K562 (cell line): ENCODE data around the gene GRAMD4. TPM values are rescaled to one million over a fixed set of nuclear protein-coding genes. Genes with fewer than 3 reads are reported as not detected.

Experiments used
- ATAC-seq: fragments of 200-7000 bp; cut with Tn5 transposase; 3 replicates; pipeline ENCODE4 v1.9.1; 2020; ENCODE audit warnings: moderate library complexity
- BruUV-seq: library from RNA; stranded (reverse); fragments of 400-500 nt; replicated peaks from 2 replicates; lab custom pipeline; 2021; lab: Mats Ljungman, UMichigan
- CTCF ChIA-PET: fragments of 300-600 bp; formaldehyde crosslinking; extraction: SDS; loops from one replicate; lab custom pipeline; 2021; ENCODE audit warnings: low intra/inter-chr PET ratio; lab: Yijun Ruan, JAX
- POLR2A ChIA-PET: fragments of 300-600, 350-650 bp; sonication (Branson Sonifier 250); formaldehyde crosslinking; extraction: SDS; loops from one replicate; lab custom pipeline; 2021; ENCODE audit warnings: antibody characterized with exemption, inconsistent platforms; lab: Yijun Ruan, JAX
- DNase-seq, 4 experiments: peaks; one replicate each; pipeline versions ENCODE4 v3.0.0 to v3.0.0-alpha.2; 2011 to 2018; ENCODE audit warnings: low spot score in 3 of 4, mixed read lengths in 3 of 4; ENCODE audit errors: extremely low read depth in 1 of 4
- FAIRE-seq: peaks from 2 replicates; lab custom pipeline; 2011; peaks lifted over from hg19 to GRCh38; lab: Jason Lieb, UNC
- H2AFZ ChIP-seq: 2 replicates; pipeline ENCODE4 v1.6.0; 2011; ENCODE audit warnings: low read depth, low read length, control low read depth, inconsistent platforms
- H3K27ac ChIP-seq: fragments of 200-600 bp; 3 replicates; pipeline ENCODE4 v1.8.0; 2011; ENCODE audit warnings: low read depth, mild to moderate bottlenecking, control low read depth, inconsistent platforms, low read length, moderate library complexity, mixed read lengths; ENCODE audit errors: extremely low read depth
- H3K27me3 ChIP-seq, 2 experiments: fragments of 300-600 bp in 1 of 2; 2 replicates in 1 of 2; 3 replicates in 1 of 2; pipeline versions ENCODE4 v1.6.0 to v1.8.0; 2011; ENCODE audit warnings: inconsistent platforms in 2 of 2, low read length in 2 of 2, mild to moderate bottlenecking in 1 of 2, mixed read lengths in 1 of 2, moderate library complexity in 1 of 2; ENCODE audit not compliant: control insufficient read depth in 2 of 2, insufficient read depth in 2 of 2
- H3K36me3 ChIP-seq: fragments of 300-600 bp; 3 replicates; pipeline ENCODE4 v1.8.0; 2011; ENCODE audit warnings: mild to moderate bottlenecking, low read length, inconsistent platforms; ENCODE audit not compliant: control insufficient read depth, insufficient read depth
- H3K4me1 ChIP-seq, 2 experiments: fragments of 200-600 bp in 1 of 2; replicated peaks in 1 of 2; 2 replicates in 1 of 2; 3 replicates in 1 of 2; pipeline versions ENCODE4 v1.5.1 to v1.8.0; 2011; ENCODE audit warnings: inconsistent platforms in 2 of 2, low read length in 2 of 2, mild to moderate bottlenecking in 1 of 2, mixed read lengths in 1 of 2, moderate library complexity in 1 of 2; ENCODE audit not compliant: control insufficient read depth in 2 of 2, insufficient read depth in 2 of 2
- H3K4me2 ChIP-seq: 2 replicates; pipeline ENCODE4 v1.6.1; 2011; ENCODE audit warnings: low read length, control low read depth, inconsistent platforms, mixed read lengths; ENCODE audit not compliant: insufficient read depth
- H3K4me3 ChIP-seq: fragments of 200-600 bp; sonication (generic), shearing (Covaris generic); 2 replicates; pipeline ENCODE4 v1.5.1; 2016; ENCODE audit warnings: control low read depth, inconsistent platforms
- H3K79me2 ChIP-seq: fragments of 200-600 bp; 3 replicates; pipeline ENCODE4 v1.8.0; 2011; ENCODE audit warnings: low read length, inconsistent platforms; ENCODE audit not compliant: control insufficient read depth, insufficient read depth
- H3K9ac ChIP-seq, 2 experiments: 2 replicates each; pipeline versions ENCODE4 v1.6.0 to v1.6.1; 2011; ENCODE audit warnings: low read depth in 2 of 2, low read length in 2 of 2, control low read depth in 1 of 2, inconsistent platforms in 1 of 2, mild to moderate bottlenecking in 1 of 2, mixed read lengths in 1 of 2; ENCODE audit not compliant: insufficient read depth in 1 of 2
- H3K9me1 ChIP-seq: one replicate; pipeline ENCODE4 v1.6.0; 2011; ENCODE audit warnings: inconsistent platforms, mild to moderate bottlenecking, low read length, moderate library complexity; ENCODE audit not compliant: control insufficient read depth, insufficient read depth
- H3K9me3 ChIP-seq: replicated peaks from 2 replicates; pipeline ENCODE4 v1.5.1; 2011; ENCODE audit warnings: low read depth, low read length, inconsistent platforms; ENCODE audit not compliant: control insufficient read depth, insufficient read depth
- H4K20me1 ChIP-seq: replicated peaks from 2 replicates; pipeline ENCODE4 v1.6.1; 2011; ENCODE audit warnings: low read length, inconsistent platforms, mixed read lengths; ENCODE audit not compliant: control insufficient read depth, insufficient read depth
- BCL6 ChIP-seq: fragments of 250-450 bp; sonication (Bioruptor Pico); IDR thresholded peaks from 2 replicates; pipeline ENCODE4 v1.4.0; 2020
- BRF1 ChIP-seq: IDR thresholded peaks from 3 replicates; pipeline ENCODE4 v1.6.1; 2011; ENCODE audit warnings: borderline replicate concordance, mild to moderate bottlenecking; ENCODE audit not compliant: insufficient read length; ENCODE audit errors: extremely low read depth
- ELF4 ChIP-seq: fragments of 450-650 bp; formaldehyde crosslinking; IDR thresholded peaks from 2 replicates; pipeline ENCODE4 v1.4.0; 2022; ENCODE audit warnings: missing genetic modification characterization
- FOXP1 ChIP-seq: sonication (generic); formaldehyde crosslinking; IDR thresholded peaks from 2 replicates; pipeline ENCODE4 v1.8.0; 2022; ENCODE audit warnings: mild to moderate bottlenecking, missing genetic modification reagents
- FOXP4 ChIP-seq: sonication (generic); formaldehyde crosslinking; IDR thresholded peaks from 2 replicates; pipeline ENCODE4 v1.8.0; 2022; ENCODE audit warnings: mild to moderate bottlenecking, missing genetic modification reagents, borderline replicate concordance
- NFE2L1 ChIP-seq: fragments of 450-650 bp; IDR thresholded peaks from 2 replicates; pipeline ENCODE4 v1.6.1; 2016; ENCODE audit warnings: missing genetic modification characterization, low read depth, mild to moderate bottlenecking, missing compliant biosample characterization, moderate library complexity, borderline replicate concordance
- SFPQ ChIP-seq: fragments of 200-400 bp; formaldehyde crosslinking; IDR thresholded peaks from 2 replicates; pipeline ENCODE4 v1.6.1; 2017; ENCODE audit warnings: mild to moderate bottlenecking, low read depth, low read length, moderate library complexity
- SIN3B ChIP-seq: fragments of 450-650 bp; IDR thresholded peaks from 2 replicates; pipeline ENCODE4 v1.6.1; 2017; ENCODE audit warnings: low read depth, mild to moderate bottlenecking, moderate library complexity
- ZBED1 ChIP-seq: IDR thresholded peaks from 2 replicates; pipeline ENCODE4 v1.6.1; 2014
- ZFP1 ChIP-seq: fragments of 450-650 bp; formaldehyde crosslinking; IDR thresholded peaks from 2 replicates; pipeline ENCODE4 v1.4.0; 2020; ENCODE audit warnings: mild to moderate bottlenecking, mixed read lengths
- ZNF217 ChIP-seq: sonication (generic); formaldehyde crosslinking; IDR thresholded peaks from 2 replicates; pipeline ENCODE4 v1.8.0; 2022; ENCODE audit warnings: mild to moderate bottlenecking, missing genetic modification reagents
- WGBS: fragments of 100-300 bp; shearing (Covaris generic); methylation state at CpG from one replicate; pipeline ENCODE4 v1.1.6; 2016; ENCODE audit warnings: low coverage, mixed read lengths; ENCODE audit not compliant: insufficient coverage; ENCODE audit errors: missing lambda C conversion rate; 5-methylcytosine and 5-hydroxymethylcytosine counted together
- in situ Hi-C: fragments of 300-500 bp; cut with MboI; formaldehyde crosslinking; loops from 4 replicates; pipeline ENCODE4 v1.15.0; 2018; ENCODE audit warnings: inconsistent platforms, mixed read lengths
- intact Hi-C: fragments of 100-400 bp; cut with micrococcal nuclease; formaldehyde crosslinking; loops from 2 replicates; pipeline ENCODE4 v1.14.2; 2022
- polyA plus RNA-seq, 8 experiments: library from polyadenylated mRNA; depleted of rRNA in 4 of 8; stranded (reverse) in 5 of 8; unstranded in 3 of 8; fragments of >200 nt; fragmentation: Nextera tagmentation in 2 of 8; fragmentation: Illumina TruSeq in 1 of 8; extraction: Ambion mirVana in 2 of 8; extraction: Trizol in 1 of 8; gene quantifications; 2 replicates each; pipeline versions ENCODE4 v1.2.1 to v1.2.3, GENCODE V29; 2011 to 2014; ENCODE audit warnings: inconsistent platforms in 1 of 8, missing spikeins in 1 of 8
- total RNA-seq, 7 experiments: library from RNA; depleted of rRNA in 6 of 7; stranded (reverse); fragments of >200 nt in 6 of 7; fragmentation: Illumina TruSeq in 2 of 7; extraction: Trizol in 2 of 7; gene quantifications; 2 replicates each; pipeline versions ENCODE4 v1.2.1 to v1.2.3, GENCODE V29; 2011 to 2021; ENCODE audit warnings: low replicate concordance in 1 of 7
- TF ChIP-seq, protein P1 (sequence below): fragments of 450-650 bp; formaldehyde crosslinking; IDR thresholded peaks from 2 replicates; pipeline ENCODE4 v1.4.0; 2022; ENCODE audit warnings: missing genetic modification characterization
- TF ChIP-seq, protein P2 (sequence below): IDR thresholded peaks from 2 replicates; pipeline ENCODE4 v1.6.1; 2016; ENCODE audit warnings: missing genetic modification characterization, missing compliant biosample characterization

Gene GRAMD4
- total and polyA plus RNA-seq, 9 of the 15 experiments (the other 6 are each of a cell fraction or from before 2014, with no cell fraction given), result 0.18 to 44.8 (median 18.6) TPM

DNA sequence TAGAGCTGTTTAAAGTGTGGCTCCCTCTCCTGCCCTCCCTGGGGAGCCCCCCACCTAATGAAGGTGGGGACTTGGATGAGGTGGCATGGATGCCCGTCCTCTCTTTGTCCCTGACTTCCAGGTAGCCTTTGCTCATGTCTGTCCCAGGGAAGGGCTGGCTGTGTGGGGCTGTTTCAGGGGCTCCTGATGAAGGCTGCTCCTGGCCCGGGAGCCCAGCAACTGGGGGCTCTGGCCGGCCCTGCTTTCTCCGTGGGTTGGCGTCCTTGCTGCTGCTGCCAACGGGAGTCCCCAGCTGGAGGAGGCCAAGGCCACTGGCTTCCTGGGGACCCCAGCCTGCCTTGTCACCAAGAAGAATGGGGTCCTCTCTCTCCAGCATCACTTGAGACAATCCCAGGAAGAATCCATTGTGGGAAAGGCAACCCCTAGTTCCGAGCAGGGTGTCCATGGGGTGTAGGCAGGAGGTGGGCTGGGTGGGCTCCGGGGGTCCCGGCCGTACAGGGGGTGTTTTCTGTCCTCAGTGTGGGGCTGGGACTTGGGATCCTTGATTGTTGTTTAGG, 13.2 kb downstream of the GRAMD4 start:
- FAIRE-seq (no peak), DNase-seq (no peak), ATAC-seq (no peak)
- no peaks in the 10 kb centered on the region for H3K9me1 ChIP-seq
- H3K27me3 ChIP-seq, result no peaks in the 10 kb centered on the region
- H2AFZ ChIP-seq, result no peak overlapping the region
- H3K9ac ChIP-seq, result no peak overlapping the region
- H3K9me3 ChIP-seq, result no peaks in the 10 kb centered on the region
- TF ChIP-seq, protein P1, sequence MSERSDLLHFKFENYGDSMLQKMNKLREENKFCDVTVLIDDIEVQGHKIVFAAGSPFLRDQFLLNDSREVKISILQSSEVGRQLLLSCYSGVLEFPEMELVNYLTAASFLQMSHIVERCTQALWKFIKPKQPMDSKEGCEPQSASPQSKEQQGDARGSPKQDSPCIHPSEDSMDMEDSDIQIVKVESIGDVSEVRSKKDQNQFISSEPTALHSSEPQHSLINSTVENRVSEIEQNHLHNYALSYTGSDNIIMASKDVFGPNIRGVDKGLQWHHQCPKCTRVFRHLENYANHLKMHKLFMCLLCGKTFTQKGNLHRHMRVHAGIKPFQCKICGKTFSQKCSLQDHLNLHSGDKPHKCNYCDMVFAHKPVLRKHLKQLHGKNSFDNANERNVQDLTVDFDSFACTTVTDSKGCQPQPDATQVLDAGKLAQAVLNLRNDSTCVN, result no peak
- no peak for TF ChIP-seq NFE2L1 (tag)
- TF ChIP-seq ELF4 (CRISPR knock-in tag), result no peak
- TF ChIP-seq, protein P2, sequence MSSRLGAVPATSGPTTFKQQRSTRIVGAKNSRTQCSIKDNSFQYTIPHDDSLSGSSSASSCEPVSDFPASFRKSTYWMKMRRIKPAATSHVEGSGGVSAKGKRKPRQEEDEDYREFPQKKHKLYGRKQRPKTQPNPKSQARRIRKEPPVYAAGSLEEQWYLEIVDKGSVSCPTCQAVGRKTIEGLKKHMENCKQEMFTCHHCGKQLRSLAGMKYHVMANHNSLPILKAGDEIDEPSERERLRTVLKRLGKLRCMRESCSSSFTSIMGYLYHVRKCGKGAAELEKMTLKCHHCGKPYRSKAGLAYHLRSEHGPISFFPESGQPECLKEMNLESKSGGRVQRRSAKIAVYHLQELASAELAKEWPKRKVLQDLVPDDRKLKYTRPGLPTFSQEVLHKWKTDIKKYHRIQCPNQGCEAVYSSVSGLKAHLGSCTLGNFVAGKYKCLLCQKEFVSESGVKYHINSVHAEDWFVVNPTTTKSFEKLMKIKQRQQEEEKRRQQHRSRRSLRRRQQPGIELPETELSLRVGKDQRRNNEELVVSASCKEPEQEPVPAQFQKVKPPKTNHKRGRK (tag), result no peak
- no peak for TF ChIP-seq ZNF217 (CRISPR knock-in tag)
- TF ChIP-seq BRF1, result no peak
- TF ChIP-seq FOXP4, result no peak
- TF ChIP-seq FOXP1 (CRISPR knock-in tag), result no peak
- TF ChIP-seq SIN3B, result no peak
- no peak for TF ChIP-seq SFPQ
- no peak for TF ChIP-seq BCL6 (CRISPR knock-in tag)
- no peak for TF ChIP-seq ZBED1
- no peak for TF ChIP-seq ZFP1 (CRISPR knock-in tag)
- H3K79me2 ChIP-seq, result no peaks in the 10 kb centered on the region
- no TSS peak for BruUV-seq
- no peak overlapping the region for H3K4me3 ChIP-seq
- in situ Hi-C loops (no loop called here), intact Hi-C loops (no loop called here)
- H4K20me1 ChIP-seq, result no peaks in the 10 kb centered on the region
- H3K27ac ChIP-seq, result peak overlapping the region; percentile 47; the same call in 1 of the 3 replicates
- WGBS, result 87% methylated on average over 5 of the region's 10 CpGs
- POLR2A ChIA-PET, result interaction anchor here (0.6 kb wide), 1 partner anchor 24 kb away, joined by 3 read pairs; no protein-coding TSS in a partner anchor
- H3K4me1 ChIP-seq, result peaks cover 9 to 47% of the 10 kb centered on the region in 2 experiments; a peak in 4 of 5 replicates
- CTCF ChIA-PET, result no interaction called here
- no peak overlapping the region for H3K4me2 ChIP-seq
- H3K36me3 ChIP-seq, result peaks cover 10% of the 10 kb centered on the region; the same call in 1 of the 3 replicates
